HG02970 (cell line): ENCODE measurements around the gene CDR2.
"Not testable (repeated sequence)": the region's sequence is repeated elsewhere in the genome, so short reads cannot be mapped to it uniquely, and the experiment has no call there.

Source experiments
- ATAC-seq: cut with Tn5 transposase; IDR thresholded peaks from one replicate; pipeline ENCODE4 v1.9.1; 2021; ENCODE audit warnings: mild to moderate bottlenecking, moderate library complexity, moderate number of reproducible peaks; ENCODE audit not compliant: unreplicated experiment, low FRiP score

The CDR2 gene

GRCh38 chr16:22374311-22375116 lies at the start of gene CDR2:
Gene CDR2 (minus strand): TSS chr16:22374619. CDS start chr16:22374309, 310 bp downstream.
- peak; percentile 83 for ATAC-seq

DNA sequence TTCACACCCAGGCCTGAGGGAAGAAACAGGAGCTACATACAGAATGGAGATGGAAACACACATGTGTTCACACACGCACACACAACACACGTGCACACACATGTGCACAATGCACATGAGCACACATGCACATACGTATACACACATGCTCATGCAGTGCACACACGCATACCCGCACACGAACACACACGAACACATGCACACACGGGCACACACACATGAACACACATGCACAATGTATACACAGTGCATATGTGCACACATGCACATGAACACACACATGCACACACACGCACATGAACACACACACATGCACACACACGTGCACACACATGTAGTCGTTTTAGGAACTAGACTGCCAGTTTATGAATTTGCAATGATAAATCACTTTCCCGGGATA lies 49.3 kb upstream of the CDR2 start:
- no peak for ATAC-seq

- ATAC-seq, result no peak
Measured at GRCh38 chr16:22421136-22421535, 46.7 kb upstream of the CDR2 start.

GRCh38 chr16:22420606-22421135 lies 46.3 kb upstream of the CDR2 start:
- no peak for ATAC-seq

- no peak for ATAC-seq
Measured at GRCh38 chr16:22419908-22420307, 45.5 kb upstream of the CDR2 start.

- ATAC-seq, result no peak
Measured at GRCh38 chr16:22418826-22419225, 44.4 kb upstream of the CDR2 start.

DNA sequence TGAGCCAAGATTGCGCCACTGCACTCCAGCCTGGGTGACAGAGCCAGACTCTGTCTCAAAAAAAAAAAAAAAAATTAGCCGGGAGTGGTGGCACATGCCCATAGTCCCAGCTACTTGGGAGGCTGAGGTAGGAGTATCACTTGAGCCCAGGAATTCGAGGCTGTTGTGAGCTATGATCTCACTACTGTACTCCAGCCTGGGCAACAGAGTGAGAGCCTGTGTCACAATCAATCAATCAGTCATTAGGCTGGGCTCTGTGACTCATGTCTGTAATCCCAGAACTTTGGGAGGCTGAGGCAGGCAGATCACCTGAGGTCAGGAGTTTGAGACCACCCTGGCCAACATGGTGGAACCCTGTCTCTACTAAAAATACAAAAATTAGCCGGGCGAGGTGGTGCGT lies 43.4 kb upstream of the CDR2 start:
- not testable (repeated sequence) for ATAC-seq

GRCh38 chr16:22417019-22417418 lies 42.6 kb upstream of the CDR2 start:
- no peak for ATAC-seq

GRCh38 chr16:22413819-22414218 lies 39.4 kb upstream of the CDR2 start:
- no peak for ATAC-seq

GRCh38 chr16:22407486-22407885 lies 33.1 kb upstream of the CDR2 start:
- ATAC-seq, result no peak

DNA sequence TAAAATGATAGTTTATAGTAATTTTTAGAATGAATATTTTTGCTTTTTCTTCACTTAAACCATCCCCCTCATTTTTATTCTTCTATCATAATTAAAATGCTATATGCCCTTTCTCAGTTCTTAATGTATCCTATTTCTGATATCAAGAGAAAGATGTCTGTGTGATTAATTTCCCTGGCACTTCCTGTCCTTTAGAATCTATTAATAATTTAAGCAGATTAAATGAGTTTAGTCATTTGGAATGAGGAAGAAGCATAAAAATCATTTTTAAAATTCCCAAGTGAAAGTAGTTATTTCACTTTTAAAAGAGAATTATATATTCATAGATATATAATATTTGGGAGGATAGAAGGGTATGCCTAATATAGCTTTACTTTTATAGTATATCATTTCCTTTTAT lies 27.8 kb upstream of the CDR2 start:
- ATAC-seq, result no peak

- ATAC-seq, result no peak
Measured at GRCh38 chr16:22400900-22401299, 26.5 kb upstream of the CDR2 start.

DNA sequence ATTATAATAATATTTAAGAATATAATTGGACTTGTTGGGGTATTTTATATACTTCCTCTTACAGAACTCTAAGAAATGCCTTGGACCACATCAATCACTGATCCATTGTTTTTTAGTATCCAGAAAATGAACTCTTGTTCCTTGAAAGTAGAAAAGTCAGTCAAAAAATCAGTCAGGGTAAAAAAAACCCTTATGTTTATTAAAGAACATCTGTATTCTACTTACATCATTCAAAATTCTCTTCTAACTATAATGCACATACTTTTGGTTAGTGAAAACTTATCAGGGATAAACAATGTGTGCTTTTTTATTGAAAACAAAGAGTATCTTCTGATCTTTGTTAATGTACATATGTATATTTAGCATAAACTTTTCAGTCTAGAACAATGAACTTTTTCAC lies 23.5 kb upstream of the CDR2 start:
- no peak for ATAC-seq

- ATAC-seq, result no peak
Measured at GRCh38 chr16:22397464-22397863, 23.0 kb upstream of the CDR2 start.

DNA sequence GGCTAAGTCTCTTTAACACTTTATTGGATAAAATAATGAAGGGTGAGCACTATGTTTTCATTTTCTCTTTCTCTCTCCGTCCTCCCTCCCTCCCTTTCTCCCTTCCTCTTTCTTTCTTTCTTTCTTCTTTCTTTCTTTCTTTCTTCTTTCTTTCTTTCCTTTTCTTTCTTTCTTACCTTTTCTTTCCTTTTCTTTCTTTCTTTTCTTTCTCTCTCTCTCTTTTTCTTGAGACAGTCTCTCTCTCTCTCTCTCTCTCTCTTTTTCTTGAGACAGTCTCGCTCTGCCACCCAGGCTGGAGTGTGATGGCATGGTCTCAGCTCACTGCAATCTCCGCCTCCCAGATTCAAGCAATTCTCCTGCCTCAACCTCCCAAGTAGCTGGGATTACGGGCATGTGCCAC lies 21.5 kb upstream of the CDR2 start:
- no peak for ATAC-seq

- no peak for ATAC-seq
Measured at GRCh38 chr16:22394121-22394520, 19.7 kb upstream of the CDR2 start.

DNA sequence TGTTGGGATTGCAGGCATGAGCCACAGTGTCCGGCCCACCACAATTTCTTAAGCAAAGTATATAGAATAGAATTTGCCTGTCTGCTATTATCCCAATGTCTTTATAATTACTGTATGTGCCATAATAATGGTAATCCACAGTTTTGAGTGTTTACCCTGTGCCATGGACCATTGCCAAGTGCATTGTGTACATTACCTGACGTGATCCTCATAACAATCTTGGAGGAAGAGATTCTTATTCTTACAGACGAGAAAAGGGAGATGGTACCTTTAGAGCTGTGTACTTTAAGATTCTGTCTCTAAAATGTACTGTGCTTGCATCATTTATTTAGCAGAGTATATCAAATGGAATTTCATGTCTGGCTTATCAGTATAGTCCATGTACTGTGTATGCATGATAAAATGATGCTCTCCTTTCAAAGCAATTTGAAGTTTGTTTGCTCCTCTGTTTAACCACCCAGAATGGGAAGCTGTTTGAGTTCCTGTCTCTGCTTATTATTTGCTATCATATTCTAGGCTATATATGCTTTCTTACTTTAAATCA lies 13.8 kb upstream of the CDR2 start:
- no peak for ATAC-seq

GRCh38 chr16:22386976-22387375 lies 12.6 kb upstream of the CDR2 start:
- no peak for ATAC-seq

DNA sequence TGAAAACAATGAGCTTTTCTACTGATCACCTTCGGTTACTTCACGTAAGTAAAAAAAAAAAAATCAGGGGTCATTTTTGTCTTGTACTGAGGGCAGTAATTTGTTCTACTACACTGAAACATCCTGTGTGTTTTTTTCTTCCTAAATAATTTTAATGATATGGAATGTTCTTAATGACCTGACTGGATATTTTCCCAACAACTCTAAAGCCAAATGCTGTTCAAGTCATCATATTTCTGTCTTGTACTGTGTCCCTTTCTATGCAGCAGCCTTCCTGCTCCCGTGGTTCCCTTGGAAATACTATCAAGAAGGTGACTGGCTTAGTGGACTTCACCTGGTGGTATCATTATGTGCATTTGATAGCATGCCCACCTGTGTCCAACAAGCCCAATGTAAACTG lies 10.8 kb upstream of the CDR2 start:
- no peak for ATAC-seq

GRCh38 chr16:22383827-22384226 lies 9.4 kb upstream of the CDR2 start:
- no peak for ATAC-seq

DNA sequence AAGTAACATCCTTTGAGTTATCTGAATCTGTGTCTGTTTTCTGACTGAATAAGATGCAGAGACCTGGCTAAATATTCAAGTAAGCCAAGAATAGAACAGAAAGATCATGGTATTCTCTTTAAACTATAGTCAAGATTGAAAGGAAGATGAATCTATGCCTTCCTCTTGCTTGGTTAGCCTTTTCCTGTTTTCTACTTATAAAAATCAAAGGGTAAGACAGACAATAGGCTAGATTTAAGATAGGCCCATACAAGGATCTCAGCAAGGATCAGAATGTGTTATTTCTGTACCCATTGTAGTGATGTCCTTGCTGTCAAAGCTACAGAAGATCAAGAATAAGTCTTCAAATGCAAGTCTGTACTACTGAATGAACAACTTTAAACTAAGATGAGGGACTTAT lies 7.0 kb upstream of the CDR2 start:
- ATAC-seq, result no peak

DNA sequence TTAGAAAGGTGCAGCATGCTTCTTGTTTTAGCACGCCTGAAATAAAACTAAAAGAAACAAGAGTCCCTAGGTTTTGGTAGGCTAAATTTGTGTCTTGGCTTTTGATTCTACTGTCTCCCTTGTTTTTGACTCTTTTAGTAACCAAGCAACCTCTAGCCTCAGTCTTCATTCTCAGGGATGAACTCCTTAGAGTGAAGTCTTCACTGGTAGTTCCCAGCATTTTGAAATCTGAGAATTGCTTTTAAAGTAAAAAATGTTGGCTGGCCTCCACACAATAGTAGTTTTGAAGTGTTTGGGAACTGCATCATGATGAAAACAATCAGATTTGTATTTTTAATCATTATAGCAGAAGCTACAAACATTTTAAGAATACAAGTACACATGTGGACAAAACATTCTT lies 6.1 kb upstream of the CDR2 start:
- ATAC-seq, result no peak
